Lung (tissue), 12 donors: ENCODE measurements around the gene GSE1. TPM values are rescaled to one million over a fixed set of nuclear protein-coding genes. Genes with fewer than 3 reads are reported as not detected.

Experiments
- ATAC-seq: fragments of 200-7000 bp; cut with Tn5 transposase; one replicate; pipeline ENCODE4 v1.9.1; 2020; ENCODE audit warnings: moderate number of reproducible peaks; ENCODE audit not compliant: insufficient read depth, low FRiP score
- DNase-seq, 3 donors: peaks; one replicate each; pipeline ENCODE4 v3.0.0-alpha.2; 2013 to 2017
- H3K27ac ChIP-seq, 2 donors: one replicate each; pipeline ENCODE4 v1.5.1; 2013; ENCODE audit warnings: mild to moderate bottlenecking in 2 of 2, moderate library complexity in 2 of 2, control low read depth in 1 of 2, inconsistent platforms in 1 of 2, low read depth in 1 of 2, low read length in 1 of 2
- H3K27me3 ChIP-seq, 3 donors: one replicate each; pipeline ENCODE4 v1.5.1; 2013; ENCODE audit warnings: low read length in 2 of 3; ENCODE audit not compliant: control insufficient read depth in 3 of 3, insufficient read depth in 3 of 3
- H3K36me3 ChIP-seq, 4 donors: one replicate each; pipeline ENCODE4 v1.5.1; 2013; ENCODE audit warnings: low read length in 4 of 4, mild to moderate bottlenecking in 1 of 4, moderate library complexity in 1 of 4; ENCODE audit not compliant: control insufficient read depth in 4 of 4, insufficient read depth in 4 of 4
- H3K4me1 ChIP-seq, 5 donors: one replicate each; pipeline ENCODE4 v1.5.1; 2013; ENCODE audit warnings: low read length in 5 of 5, mild to moderate bottlenecking in 2 of 5, moderate library complexity in 1 of 5; ENCODE audit not compliant: control insufficient read depth in 5 of 5, insufficient read depth in 5 of 5
- H3K4me3 ChIP-seq: one replicate; pipeline ENCODE4 v1.5.1; 2013; ENCODE audit warnings: mild to moderate bottlenecking, control low read depth, moderate library complexity
- H3K9ac ChIP-seq, 2 donors: one replicate each; pipeline ENCODE4 v1.5.1; 2013; ENCODE audit warnings: low read length in 2 of 2, control low read depth in 1 of 2; ENCODE audit not compliant: insufficient read depth in 1 of 2
- H3K9me3 ChIP-seq, 4 donors: one replicate each; pipeline ENCODE4 v1.5.1; 2013; ENCODE audit warnings: low read length in 3 of 4, mild to moderate bottlenecking in 1 of 4, moderate library complexity in 1 of 4; ENCODE audit not compliant: control insufficient read depth in 4 of 4, insufficient read depth in 3 of 4
- WGBS, 2 donors: extraction: QIAGEN DNeasy Blood & Tissue Kit; methylation state at CpG; one replicate each; pipeline ENCODE4 v1.1.7; 2013; 5-methylcytosine and 5-hydroxymethylcytosine counted together
- polyA plus RNA-seq, 2 donors: library from polyadenylated mRNA; stranded (reverse); fragments of 200-250 nt; gene quantifications; one replicate each; pipeline ENCODE4 v1.2.1, GENCODE V29; 2013
- total RNA-seq, 2 donors: library from RNA; depleted of rRNA in 1 of 2; stranded (reverse); fragments of >200 nt in 1 of 2; gene quantifications; one replicate each; pipeline ENCODE4 v1.2.1, GENCODE V29; 2014 to 2021
- TF ChIP-seq, protein P1 (sequence below): IDR thresholded peaks from 2 replicates; pipeline ENCODE4 v1.5.1; 2012; ENCODE audit warnings: mild to moderate bottlenecking; ENCODE audit errors: control extremely low read depth, extremely low read depth
- donor health status: control.
- donor health status: control.
- donor health status: Bipolar disorder and iron deficiency.
- donor health status: healthy.
- donor health status: DM: yes; HTN: yes; CAD: no.

The GSE1 gene
- total and polyA plus RNA-seq, 4 donors = 21.3 to 122 (median 74.7) TPM

DNA sequence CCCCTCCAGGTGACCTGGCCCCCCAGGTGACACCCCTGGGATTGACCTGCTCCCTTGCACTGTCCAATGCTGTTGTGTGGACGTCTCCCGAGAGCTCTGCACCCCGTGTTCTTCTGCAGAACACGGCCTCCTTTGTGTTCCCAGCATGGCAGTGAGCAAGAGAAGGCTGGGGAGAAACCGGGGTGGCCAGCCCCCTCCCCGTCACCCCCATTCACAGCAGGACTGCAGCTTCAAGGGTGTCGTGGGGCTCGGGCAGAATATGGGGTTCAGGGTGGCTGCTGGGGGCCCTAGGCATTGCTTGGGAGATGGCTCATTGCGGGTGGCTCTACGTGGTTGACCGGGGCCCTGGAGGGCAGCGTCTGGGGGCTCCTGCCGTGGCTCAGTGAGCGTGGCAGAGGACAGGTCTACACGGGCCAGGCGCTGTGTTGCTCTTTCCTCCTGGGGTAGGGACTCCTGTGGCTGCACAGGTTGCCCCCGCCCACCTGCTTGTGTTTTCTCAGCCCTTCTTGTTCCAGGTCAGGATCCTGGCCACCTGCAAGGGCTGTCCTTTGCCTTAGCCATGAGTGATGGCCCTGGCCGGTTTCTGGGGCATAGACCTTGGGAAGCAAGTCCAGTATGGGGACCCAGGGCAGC is 12.5 kb downstream of the GSE1 start:
- DNase-seq (no peak), ATAC-seq (no peak)
- H3K4me1 ChIP-seq = peaks cover 0 to 54% (median 28%) of the 10 kb centered on the region in 5 donors
- 92 to 93% methylated on average over 18 of the region's 18 CpGs for WGBS, 2 donors
- TF ChIP-seq, protein P1, sequence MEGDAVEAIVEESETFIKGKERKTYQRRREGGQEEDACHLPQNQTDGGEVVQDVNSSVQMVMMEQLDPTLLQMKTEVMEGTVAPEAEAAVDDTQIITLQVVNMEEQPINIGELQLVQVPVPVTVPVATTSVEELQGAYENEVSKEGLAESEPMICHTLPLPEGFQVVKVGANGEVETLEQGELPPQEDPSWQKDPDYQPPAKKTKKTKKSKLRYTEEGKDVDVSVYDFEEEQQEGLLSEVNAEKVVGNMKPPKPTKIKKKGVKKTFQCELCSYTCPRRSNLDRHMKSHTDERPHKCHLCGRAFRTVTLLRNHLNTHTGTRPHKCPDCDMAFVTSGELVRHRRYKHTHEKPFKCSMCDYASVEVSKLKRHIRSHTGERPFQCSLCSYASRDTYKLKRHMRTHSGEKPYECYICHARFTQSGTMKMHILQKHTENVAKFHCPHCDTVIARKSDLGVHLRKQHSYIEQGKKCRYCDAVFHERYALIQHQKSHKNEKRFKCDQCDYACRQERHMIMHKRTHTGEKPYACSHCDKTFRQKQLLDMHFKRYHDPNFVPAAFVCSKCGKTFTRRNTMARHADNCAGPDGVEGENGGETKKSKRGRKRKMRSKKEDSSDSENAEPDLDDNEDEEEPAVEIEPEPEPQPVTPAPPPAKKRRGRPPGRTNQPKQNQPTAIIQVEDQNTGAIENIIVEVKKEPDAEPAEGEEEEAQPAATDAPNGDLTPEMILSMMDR = no peak
- H3K36me3 ChIP-seq = peaks cover 0 to 5% (median 2%) of the 10 kb centered on the region in 4 donors
- H3K9me3 ChIP-seq = peaks cover 0 to 8% (median 0%) of the 10 kb centered on the region in 4 donors
- no peak overlapping the region for H3K9ac ChIP-seq
- H3K27ac ChIP-seq = no peak overlapping the region
- no peak overlapping the region for H3K4me3 ChIP-seq
- no peaks in the 10 kb centered on the region for H3K27me3 ChIP-seq

DNA sequence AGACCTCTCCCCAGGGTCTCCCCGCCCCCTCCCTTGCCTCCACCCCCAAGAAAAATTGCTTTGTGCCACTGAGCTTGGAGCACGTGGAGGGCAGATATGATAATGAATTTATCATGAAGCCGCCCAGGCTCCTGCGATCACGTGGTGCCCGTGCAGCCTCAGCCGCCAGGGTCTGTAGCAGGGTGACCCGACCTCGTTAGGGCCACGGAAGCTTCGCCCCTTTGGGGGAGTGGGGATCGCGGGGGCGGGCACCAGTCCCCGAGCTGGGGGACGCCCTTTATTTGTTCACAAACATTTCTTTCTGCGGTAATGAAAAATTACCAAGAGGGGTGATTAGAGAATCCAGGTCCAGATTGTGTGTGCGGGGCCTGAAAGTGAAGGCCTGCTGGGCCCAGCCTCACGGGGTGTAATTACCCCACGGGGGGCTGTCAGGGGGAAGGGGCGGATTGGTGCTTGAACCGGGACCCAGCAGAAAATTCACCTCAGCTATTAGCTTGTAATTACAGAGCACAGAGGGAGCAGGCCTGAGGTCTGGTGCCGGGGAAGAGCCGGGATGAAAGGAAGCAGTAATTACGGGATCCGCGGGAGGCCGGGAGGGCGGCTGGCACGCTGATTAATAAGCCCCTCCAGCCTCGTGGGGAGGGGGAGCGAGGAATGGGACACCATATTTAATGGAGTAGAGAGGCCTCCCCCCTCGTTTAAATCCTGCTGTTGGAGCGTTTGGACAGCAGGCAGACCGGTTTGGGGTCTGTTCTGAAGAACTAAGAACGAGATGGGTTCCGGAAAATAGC is 13.3 kb downstream of the GSE1 start:
- ATAC-seq (no peak), DNase-seq (peak; percentile 58 to 71 (median 61))
- Histone ChIP-seq H3K27me3 (no peaks in the 10 kb centered on the region), H3K4me1 (peaks cover 0 to 50% (median 28%) of the 10 kb centered on the region in 5 donors), H3K27ac (no peak overlapping the region), H3K4me3 (no peak overlapping the region), H3K9me3 (peaks cover 0 to 8% (median 0%) of the 10 kb centered on the region in 4 donors), H3K36me3 (peaks cover 0 to 5% (median 2%) of the 10 kb centered on the region in 4 donors), H3K9ac (peak overlapping the region in 1 of 2 donors; percentile 2)
- TF ChIP-seq, protein P1 = no peak
- WGBS, 2 donors = 60 to 64% methylated on average over 37 of the region's 37 CpGs

DNA sequence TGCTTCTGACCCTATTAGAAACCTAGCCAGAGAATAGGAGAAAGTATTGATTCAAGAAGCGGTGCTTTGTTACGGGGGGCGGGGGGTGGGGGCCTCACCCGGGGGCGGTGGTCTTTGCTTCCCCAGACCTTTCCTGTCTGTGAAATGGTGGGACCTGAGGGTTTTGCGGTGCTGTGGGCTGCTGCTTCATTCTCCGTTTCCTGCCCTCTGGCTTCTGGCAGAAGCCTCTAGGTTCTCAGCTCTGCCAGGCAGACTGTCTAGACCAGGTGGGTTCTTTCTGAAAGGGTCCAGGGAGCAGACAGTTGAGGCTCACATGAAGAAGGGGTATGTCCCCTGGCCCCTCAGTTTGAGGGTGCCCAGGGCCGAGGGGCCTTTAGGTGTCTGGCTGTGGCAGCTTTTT is 14.0 kb downstream of the GSE1 start:
- DNase-seq (no peak), ATAC-seq (no peak)
- H3K4me3 ChIP-seq = no peak overlapping the region
- no peak overlapping the region for H3K9ac ChIP-seq
- peaks cover 0 to 5% (median 2%) of the 10 kb centered on the region in 4 donors for H3K36me3 ChIP-seq
- H3K9me3 ChIP-seq = peaks cover 0 to 8% (median 0%) of the 10 kb centered on the region in 4 donors
- TF ChIP-seq, protein P1 = no peak
- no peaks in the 10 kb centered on the region for H3K27me3 ChIP-seq
- WGBS, 2 donors = 30 to 49% methylated on average over 8 of the region's 8 CpGs
- H3K4me1 ChIP-seq = peaks cover 0 to 51% (median 32%) of the 10 kb centered on the region in 5 donors
- H3K27ac ChIP-seq = peak overlapping the region in 1 of 2 donors; percentile 12
